Ramos (cell line): Measurements from ENCODE around the gene C5orf52.
"Not testable (repeated sequence)": the region's sequence is repeated elsewhere in the genome, so short reads cannot be mapped to it uniquely, and the experiment has no call there.

Source experiments
- in situ Hi-C: fragments of 300-500 bp; cut with MboI; formaldehyde crosslinking; loops from one replicate; pipeline ENCODE4 v1.14.3; 2022; ENCODE audit warnings: low sequenced_read_pairs; ENCODE audit not compliant: unreplicated experiment

C5orf52 gene

DNA sequence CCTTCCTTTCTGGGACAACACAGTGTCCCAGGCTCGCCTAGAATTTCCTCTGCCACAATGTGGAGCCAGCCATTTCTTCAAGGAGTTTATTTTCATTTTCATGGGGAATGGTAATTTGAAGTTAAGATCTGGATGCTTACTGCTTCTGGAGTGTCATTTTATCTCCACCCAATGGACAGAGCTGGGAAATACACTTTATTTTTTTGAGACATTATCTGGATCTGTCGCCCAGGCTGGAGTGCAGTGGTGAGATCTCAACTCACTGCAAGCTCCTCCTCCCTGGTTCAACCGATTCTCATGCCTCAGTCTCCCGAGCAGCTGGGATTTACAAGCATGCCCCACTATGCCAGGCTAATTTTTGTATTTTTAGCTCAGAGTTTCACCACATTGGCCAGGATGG is 47.2 kb downstream of the C5orf52 start:
- in situ Hi-C loops, result loop anchor here (10.0 kb wide), 1 partner anchor 284 kb away; no protein-coding TSS in a partner anchor

DNA sequence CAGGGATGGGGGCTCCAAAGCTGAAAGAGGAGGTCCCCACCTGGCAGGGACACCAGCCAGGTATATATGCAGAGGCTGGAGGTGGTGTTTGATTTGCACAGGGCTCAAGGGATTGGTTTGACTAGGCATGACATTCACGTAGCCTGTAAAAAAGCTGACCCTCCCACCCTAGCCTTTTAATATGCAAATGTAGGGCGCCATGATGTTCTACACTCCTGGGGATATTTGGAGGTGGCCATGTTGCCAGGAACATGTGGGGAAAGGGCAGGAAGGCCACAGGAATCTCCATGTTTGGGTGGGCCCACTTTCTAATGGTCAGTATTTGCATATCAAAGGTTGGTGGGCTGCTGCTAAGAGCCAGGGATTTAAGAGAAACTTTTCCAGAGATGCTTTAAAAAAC is 47.9 kb downstream of the C5orf52 start:
- in situ Hi-C loops, result loop anchor here (10.0 kb wide), 1 partner anchor 284 kb away; no protein-coding TSS in a partner anchor

DNA sequence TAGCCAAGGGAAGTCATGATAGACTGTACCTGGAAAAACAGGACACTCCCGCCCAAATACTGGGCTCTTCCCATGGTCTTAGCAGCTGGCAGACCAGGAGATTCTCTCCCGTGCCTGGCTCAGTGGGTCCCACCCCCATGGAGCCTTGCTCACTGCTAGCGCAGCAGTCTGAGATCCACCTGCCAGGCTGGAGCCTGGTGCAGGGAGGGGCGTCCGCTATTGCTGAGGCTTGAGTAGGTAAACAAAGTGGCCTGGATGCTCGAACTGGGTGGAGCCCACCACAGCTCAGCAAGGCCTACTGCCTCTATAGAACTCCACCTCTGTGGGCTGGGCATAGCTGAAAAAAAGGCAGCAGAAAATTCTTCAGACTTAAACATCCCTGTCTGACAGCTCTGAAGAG is 49.8 kb downstream of the C5orf52 start:
- in situ Hi-C loops, result no loop called here

DNA sequence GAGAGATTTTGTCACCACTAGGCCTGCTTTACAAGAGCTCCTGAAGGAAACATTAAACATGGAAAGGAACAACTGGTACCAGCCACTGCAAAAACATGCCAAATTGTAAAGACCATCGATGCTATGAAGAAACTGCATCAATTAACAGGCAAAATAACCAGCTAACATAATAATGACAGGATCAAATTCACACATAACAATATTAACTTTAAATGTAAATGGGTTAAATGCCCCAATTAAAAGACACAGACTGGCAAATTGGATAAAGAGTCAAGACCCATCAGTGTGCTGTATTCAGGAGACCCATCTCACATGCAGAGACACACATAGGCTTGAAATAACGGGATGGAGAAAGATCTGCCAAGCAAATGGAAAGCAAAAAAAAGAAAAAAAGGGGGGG is 51.6 kb downstream of the C5orf52 start:
- in situ Hi-C loops, result not testable (repeated sequence)

DNA sequence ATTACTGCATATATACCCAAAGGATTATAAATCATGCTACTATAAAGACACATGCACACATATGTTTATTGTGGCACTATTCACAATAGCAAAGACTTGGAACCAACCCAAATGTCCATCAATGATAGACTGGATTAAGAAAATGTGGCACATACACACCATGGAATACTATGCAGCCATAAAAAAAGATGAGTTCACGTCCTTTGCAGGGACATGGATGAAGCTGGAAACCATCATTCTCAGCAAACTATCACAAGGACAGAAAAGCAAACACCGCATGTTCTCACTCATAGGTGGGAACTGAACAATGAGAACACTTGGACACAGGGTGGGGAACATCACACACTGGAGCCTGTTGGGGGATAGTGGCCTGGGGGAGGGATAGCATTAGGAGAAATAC is 55.3 kb downstream of the C5orf52 start:
- in situ Hi-C loops, result not testable (repeated sequence)

DNA sequence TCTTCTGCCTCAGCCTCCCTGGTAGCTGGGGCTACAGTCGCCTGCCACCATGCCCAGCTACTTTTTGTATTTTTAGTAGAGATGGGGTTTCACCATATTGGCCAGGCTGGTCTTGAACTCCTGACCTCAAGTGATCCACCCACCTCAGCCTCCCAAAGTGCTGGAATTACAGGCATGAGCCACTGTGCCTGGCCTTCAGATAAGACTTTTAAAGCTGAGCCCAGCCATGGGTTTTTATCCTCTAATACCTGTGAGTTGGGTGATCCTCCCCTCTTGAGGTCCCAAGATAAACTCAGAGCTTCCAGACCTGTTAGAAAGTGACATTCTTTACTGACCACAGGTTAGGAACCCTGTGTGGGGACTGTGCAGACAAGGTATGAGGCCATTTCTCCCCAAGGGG is 56.5 kb downstream of the C5orf52 start:
- in situ Hi-C loops, result not testable (repeated sequence)
